ENCODE measurements around the gene INTS15.

DNA sequence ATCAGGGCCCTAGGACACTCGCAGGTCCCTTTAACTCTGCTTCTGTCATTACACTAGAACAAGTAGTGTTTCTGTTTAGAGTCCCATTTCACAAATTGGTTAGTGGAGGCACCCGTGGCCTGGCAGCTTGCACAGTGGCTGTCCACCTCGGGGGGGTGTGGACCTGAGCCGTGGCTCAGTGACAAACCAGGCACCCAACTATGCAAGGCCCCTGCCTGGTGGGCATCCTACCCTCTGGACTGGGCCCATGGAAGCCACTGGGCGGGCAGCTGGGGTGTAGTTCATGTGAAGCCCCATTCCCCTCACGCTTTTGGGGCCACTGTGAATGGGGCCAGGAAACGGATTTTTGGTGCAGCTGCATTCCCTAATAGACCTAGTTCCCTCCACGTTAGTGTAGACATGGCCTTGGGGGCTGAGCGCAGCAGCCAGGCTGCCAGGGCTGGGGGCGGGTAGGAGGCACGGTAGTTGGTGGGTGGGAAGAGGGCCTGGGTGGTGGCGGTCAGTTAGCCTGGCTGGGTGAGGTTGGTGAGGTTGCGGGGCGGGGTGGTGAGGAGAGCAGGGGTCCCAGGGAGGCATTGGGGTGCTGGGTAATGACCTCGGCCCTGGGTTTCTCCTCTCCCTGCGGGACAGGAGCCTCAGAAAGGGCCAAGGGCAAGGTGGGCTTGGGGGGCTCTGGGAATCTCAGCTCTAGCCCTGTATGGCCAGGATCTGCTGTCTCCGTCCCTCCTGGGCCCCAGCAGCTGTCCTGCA is 66.0 kb downstream of the INTS15 start:
- TF ChIP-seq, protein P1, sequence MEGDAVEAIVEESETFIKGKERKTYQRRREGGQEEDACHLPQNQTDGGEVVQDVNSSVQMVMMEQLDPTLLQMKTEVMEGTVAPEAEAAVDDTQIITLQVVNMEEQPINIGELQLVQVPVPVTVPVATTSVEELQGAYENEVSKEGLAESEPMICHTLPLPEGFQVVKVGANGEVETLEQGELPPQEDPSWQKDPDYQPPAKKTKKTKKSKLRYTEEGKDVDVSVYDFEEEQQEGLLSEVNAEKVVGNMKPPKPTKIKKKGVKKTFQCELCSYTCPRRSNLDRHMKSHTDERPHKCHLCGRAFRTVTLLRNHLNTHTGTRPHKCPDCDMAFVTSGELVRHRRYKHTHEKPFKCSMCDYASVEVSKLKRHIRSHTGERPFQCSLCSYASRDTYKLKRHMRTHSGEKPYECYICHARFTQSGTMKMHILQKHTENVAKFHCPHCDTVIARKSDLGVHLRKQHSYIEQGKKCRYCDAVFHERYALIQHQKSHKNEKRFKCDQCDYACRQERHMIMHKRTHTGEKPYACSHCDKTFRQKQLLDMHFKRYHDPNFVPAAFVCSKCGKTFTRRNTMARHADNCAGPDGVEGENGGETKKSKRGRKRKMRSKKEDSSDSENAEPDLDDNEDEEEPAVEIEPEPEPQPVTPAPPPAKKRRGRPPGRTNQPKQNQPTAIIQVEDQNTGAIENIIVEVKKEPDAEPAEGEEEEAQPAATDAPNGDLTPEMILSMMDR (IDR thresholded peaks at IDR 0.05), result no peak
- no peak for TF ChIP-seq POLR2A (IDR thresholded peaks at IDR 0.05)
